ENCODE results near the gene APIP.

The APIP gene

DNA sequence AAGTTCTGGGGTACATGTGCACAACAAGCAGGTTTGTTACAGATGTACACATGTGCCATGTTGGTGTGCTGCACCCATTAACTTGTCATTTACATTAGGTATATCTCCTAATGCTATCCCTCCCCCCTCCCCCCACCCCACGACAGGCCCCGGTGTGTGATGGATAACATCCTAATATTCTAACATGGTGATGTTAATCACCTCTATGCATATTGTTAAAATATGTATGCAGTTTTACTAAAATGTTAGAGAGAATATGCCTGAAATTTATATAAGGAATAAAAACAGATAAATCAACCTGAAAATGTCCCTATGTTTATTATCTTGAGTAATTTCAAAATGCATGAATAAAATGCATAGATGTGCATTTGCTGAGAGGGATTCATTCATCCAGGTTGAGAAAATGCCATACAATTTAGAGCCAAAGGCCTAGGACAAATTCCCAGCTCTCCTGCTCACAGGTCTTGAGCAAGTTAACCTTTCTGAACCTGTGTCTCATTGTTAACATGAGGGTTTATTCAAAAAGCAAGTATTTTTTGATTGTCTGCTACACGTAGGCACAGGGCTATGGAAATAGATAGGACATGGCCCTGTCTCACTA, 38.7 kb downstream of the APIP start:
- Histone ChIP-seq H3K9me2 (replicated peaks; ENCODE audit: insufficient read depth, low read length) (no peaks in the 10 kb centered on the region), H3K4me3 (ENCODE audit: insufficient read depth, low read length, poor library complexity, severe bottlenecking) (no peak overlapping the region), H4K20me1 (ENCODE audit: low read depth, low read length) (no peaks in the 10 kb centered on the region), H3K36me3 (ENCODE audit: low read length) (no peaks in the 10 kb centered on the region; the same call in 1 of the 2 replicates), H3K27ac (ENCODE audit: low read depth, low read length) (no peak overlapping the region), H2AFZ (ENCODE audit: low read depth, low read length, severe bottlenecking) (no peak overlapping the region), H3F3A (ENCODE audit: insufficient read depth) (no peaks in the 10 kb centered on the region), H3K9ac (ENCODE audit: low read length) (no peak overlapping the region), H3K27me3 (ENCODE audit: low read length) (no peaks in the 10 kb centered on the region), H3K79me2 (ENCODE audit: insufficient read depth, low read length) (no peaks in the 10 kb centered on the region), H3K4me2 (ENCODE audit: low read depth, low read length, poor library complexity, severe bottlenecking) (no peak overlapping the region), H3K9me3 (ENCODE audit: insufficient read depth, low read length) (no peaks in the 10 kb centered on the region)
- TF ChIP-seq, protein P1, sequence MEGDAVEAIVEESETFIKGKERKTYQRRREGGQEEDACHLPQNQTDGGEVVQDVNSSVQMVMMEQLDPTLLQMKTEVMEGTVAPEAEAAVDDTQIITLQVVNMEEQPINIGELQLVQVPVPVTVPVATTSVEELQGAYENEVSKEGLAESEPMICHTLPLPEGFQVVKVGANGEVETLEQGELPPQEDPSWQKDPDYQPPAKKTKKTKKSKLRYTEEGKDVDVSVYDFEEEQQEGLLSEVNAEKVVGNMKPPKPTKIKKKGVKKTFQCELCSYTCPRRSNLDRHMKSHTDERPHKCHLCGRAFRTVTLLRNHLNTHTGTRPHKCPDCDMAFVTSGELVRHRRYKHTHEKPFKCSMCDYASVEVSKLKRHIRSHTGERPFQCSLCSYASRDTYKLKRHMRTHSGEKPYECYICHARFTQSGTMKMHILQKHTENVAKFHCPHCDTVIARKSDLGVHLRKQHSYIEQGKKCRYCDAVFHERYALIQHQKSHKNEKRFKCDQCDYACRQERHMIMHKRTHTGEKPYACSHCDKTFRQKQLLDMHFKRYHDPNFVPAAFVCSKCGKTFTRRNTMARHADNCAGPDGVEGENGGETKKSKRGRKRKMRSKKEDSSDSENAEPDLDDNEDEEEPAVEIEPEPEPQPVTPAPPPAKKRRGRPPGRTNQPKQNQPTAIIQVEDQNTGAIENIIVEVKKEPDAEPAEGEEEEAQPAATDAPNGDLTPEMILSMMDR (IDR thresholded peaks at IDR 0.05; ENCODE audit: insufficient read depth, low read length, poor library complexity, severe bottlenecking): no peak
- TF ChIP-seq EZH2phosphoT487 (conservative IDR thresholded peaks at IDR 0.05; ENCODE audit: low read length): no peak

DNA sequence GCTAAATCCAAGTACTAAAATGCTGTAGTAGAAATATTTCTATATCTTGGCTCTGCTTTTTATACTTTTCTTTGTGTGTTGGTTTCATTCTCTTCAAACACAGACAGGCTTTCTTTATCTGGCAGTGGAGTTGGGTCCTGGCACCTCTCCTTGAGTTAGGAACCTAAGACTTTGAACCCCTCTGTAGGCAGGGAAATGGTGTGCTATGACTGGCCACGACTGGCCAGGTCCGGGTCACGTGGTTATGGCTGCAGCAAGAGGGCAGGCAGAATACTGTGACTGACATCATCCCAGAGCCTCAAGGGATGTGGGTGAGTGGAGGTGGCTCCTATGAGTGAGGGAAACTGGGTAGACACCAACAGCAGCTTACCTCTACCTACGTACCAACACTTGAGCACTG, 42.0 kb downstream of the APIP start:
- Histone ChIP-seq H3K27me3 (ENCODE audit: low read length) (no peaks in the 10 kb centered on the region), H3F3A (ENCODE audit: insufficient read depth) (no peaks in the 10 kb centered on the region), H4K20me1 (ENCODE audit: low read depth, low read length) (no peaks in the 10 kb centered on the region), H3K27ac (ENCODE audit: low read depth, low read length) (no peak overlapping the region), H3K9ac (ENCODE audit: low read length) (no peak overlapping the region), H3K36me3 (ENCODE audit: low read length) (no peaks in the 10 kb centered on the region; the same call in 1 of the 2 replicates), H3K9me2 (replicated peaks; ENCODE audit: insufficient read depth, low read length) (no peaks in the 10 kb centered on the region), H3K4me3 (ENCODE audit: insufficient read depth, low read length, poor library complexity, severe bottlenecking) (no peak overlapping the region), H3K4me2 (ENCODE audit: low read depth, low read length, poor library complexity, severe bottlenecking) (no peak overlapping the region), H3K9me3 (ENCODE audit: insufficient read depth, low read length) (no peaks in the 10 kb centered on the region), H2AFZ (ENCODE audit: low read depth, low read length, severe bottlenecking) (no peak overlapping the region), H3K79me2 (ENCODE audit: insufficient read depth, low read length) (no peaks in the 10 kb centered on the region)
- no peak for TF ChIP-seq EZH2phosphoT487 (conservative IDR thresholded peaks at IDR 0.05; ENCODE audit: low read length)
- TF ChIP-seq, protein P1 (IDR thresholded peaks at IDR 0.05; ENCODE audit: insufficient read depth, low read length, poor library complexity, severe bottlenecking): no peak

DNA sequence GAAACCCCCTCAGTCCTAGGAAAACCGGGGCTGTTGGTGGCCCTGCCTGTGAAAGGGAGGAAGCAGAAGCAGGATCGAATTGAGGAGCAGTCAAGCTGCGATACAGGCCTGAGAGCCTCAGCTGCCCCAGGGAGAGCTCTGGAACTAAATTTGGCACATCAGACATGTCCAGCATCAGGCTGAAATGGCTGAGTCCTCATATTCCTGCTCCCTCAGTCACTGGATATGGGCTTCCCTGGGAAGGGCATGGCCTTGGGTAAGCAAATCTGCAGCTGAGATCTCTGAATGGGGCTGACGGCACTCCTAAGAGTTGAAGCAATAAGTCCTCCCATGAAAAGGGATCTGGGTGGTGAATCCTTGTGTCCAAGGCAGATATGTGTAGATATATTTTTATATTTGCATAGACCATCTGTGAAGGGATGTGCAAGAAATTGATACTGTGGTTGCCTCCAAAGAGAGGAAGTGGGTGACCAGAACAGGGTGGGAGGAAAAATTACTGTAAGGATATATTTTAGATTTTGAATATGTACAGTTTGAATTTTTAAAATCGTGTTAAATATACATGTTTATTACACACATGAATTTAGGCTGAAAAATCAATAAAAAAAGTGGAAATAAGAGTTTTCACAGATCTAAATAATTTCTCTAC, 45.5 kb downstream of the APIP start:
- H3K36me3 ChIP-seq (ENCODE audit: low read length): no peaks in the 10 kb centered on the region
- H3K27ac ChIP-seq (ENCODE audit: low read depth, low read length): no peak overlapping the region
- H3K4me3 ChIP-seq (ENCODE audit: insufficient read depth, low read length, poor library complexity, severe bottlenecking): no peak overlapping the region
- H3K9me2 ChIP-seq (replicated peaks; ENCODE audit: insufficient read depth, low read length): no peaks in the 10 kb centered on the region
- H3K9me3 ChIP-seq (ENCODE audit: insufficient read depth, low read length): no peaks in the 10 kb centered on the region
- H3K4me2 ChIP-seq (ENCODE audit: low read depth, low read length, poor library complexity, severe bottlenecking): no peak overlapping the region
- H3K9ac ChIP-seq (ENCODE audit: low read length): no peak overlapping the region
- H3K27me3 ChIP-seq (ENCODE audit: low read length): no peaks in the 10 kb centered on the region
- no peaks in the 10 kb centered on the region for H3F3A ChIP-seq (ENCODE audit: insufficient read depth)
- H4K20me1 ChIP-seq (ENCODE audit: low read depth, low read length): no peaks in the 10 kb centered on the region
- TF ChIP-seq, protein P1 (IDR thresholded peaks at IDR 0.05; ENCODE audit: insufficient read depth, low read length, poor library complexity, severe bottlenecking): no peak
- no peak for TF ChIP-seq EZH2phosphoT487 (conservative IDR thresholded peaks at IDR 0.05; ENCODE audit: low read length)
- H2AFZ ChIP-seq (ENCODE audit: low read depth, low read length, severe bottlenecking): no peak overlapping the region
- no peaks in the 10 kb centered on the region for H3K79me2 ChIP-seq (ENCODE audit: insufficient read depth, low read length)

Data from SU-DHL-6 (cell line).